GM12872 (cell line): Measurements from ENCODE around the gene RASGRP1.

ENCODE experiments used
- TF ChIP-seq, protein P1 (sequence below): IDR thresholded peaks from 3 replicates; pipeline ENCODE4 v1.5.1; 2011; ENCODE audit warnings: low read depth, mild to moderate bottlenecking, low read length, moderate library complexity; ENCODE audit not compliant: insufficient read depth

RASGRP1 gene

DNA sequence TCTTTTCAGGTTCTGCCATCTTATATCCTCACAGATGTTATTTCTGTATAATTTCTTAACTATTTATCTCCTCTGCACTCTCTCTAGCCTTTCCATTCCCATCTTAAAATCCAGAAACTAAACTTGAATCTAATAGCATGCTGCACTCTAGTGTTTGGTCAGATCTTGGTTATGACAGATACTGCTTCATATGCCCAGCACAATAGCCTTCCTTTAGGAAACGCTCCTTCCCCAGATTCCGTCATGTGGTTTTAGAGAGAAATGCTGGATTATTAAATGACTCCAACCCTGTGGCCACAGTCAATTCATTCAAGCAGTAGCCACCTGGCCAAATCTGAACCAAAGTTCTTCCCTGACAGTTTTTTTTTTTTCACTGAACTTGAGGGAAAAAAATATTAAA lies 19.4 kb downstream of the RASGRP1 start:
- TF ChIP-seq, protein P1, sequence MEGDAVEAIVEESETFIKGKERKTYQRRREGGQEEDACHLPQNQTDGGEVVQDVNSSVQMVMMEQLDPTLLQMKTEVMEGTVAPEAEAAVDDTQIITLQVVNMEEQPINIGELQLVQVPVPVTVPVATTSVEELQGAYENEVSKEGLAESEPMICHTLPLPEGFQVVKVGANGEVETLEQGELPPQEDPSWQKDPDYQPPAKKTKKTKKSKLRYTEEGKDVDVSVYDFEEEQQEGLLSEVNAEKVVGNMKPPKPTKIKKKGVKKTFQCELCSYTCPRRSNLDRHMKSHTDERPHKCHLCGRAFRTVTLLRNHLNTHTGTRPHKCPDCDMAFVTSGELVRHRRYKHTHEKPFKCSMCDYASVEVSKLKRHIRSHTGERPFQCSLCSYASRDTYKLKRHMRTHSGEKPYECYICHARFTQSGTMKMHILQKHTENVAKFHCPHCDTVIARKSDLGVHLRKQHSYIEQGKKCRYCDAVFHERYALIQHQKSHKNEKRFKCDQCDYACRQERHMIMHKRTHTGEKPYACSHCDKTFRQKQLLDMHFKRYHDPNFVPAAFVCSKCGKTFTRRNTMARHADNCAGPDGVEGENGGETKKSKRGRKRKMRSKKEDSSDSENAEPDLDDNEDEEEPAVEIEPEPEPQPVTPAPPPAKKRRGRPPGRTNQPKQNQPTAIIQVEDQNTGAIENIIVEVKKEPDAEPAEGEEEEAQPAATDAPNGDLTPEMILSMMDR, result no peak

- TF ChIP-seq, protein P1, result no peak
Observed at GRCh38 chr15:38541026-38541425, 23.6 kb downstream of the RASGRP1 start.

- TF ChIP-seq, protein P1, result no peak
Observed at GRCh38 chr15:38540510-38540909, 24.1 kb downstream of the RASGRP1 start.

GRCh38 chr15:38539008-38539343 lies 25.6 kb downstream of the RASGRP1 start:
- TF ChIP-seq, protein P1, result no peak

DNA sequence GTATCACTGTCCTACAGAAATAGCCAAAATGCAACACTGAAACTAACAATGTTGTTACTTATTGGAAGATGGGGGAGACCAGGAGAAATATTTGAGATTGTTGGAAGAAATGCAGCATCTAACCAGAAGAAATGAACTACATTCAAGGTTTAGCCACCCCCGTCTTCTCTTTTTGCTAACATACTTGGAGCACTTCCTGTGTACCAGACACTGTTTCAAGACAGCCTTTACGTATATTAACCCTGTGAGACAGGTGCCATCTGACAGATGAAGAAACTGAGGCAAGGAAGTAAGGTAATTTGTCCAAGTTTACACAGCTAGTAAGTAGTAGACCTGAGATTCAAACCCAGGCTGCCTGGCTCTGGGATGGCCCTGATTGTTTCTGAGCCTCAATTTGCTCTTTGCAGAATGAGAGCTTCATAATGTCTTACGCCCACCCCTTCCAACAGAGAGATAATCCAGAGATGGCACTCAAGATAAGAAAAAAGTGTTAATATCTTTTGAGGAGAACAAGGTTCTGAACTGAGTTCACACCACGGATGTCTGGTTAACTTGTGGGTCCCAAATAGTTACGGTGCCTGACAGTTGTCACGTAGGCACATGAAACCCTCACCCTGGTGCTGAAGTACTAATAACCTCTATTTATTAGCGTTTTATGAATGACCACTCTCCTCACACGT lies 26.1 kb downstream of the RASGRP1 start:
- TF ChIP-seq, protein P1, result no peak

GRCh38 chr15:38536201-38536676 lies 28.4 kb downstream of the RASGRP1 start:
- TF ChIP-seq, protein P1, result no peak

GRCh38 chr15:38535491-38536200 lies 29.0 kb downstream of the RASGRP1 start:
- TF ChIP-seq, protein P1, result no peak
